Liver (tissue), 9 donors: Measurements from ENCODE around the gene PPM1A. TPM values are rescaled to one million over a fixed set of nuclear protein-coding genes. Genes with fewer than 3 reads are reported as not detected.

Experiments
- DNase-seq: peaks from one replicate; pipeline ENCODE4 v3.0.0-alpha.2; 2017; ENCODE audit warnings: low spot score
- H3K27ac ChIP-seq, 2 donors: one replicate each; pipeline ENCODE4 v1.7.0; 2013; ENCODE audit warnings: inconsistent platforms in 2 of 2, low read length in 2 of 2, control low read depth in 1 of 2, low read depth in 1 of 2, mild to moderate bottlenecking in 1 of 2
- H3K27me3 ChIP-seq, 4 donors: one replicate each; pipeline versions ENCODE4 v1.6.1 to v1.7.0; 2013; ENCODE audit warnings: low read length in 3 of 4, inconsistent platforms in 1 of 4, mild to moderate bottlenecking in 1 of 4, moderate library complexity in 1 of 4; ENCODE audit not compliant: control insufficient read depth in 4 of 4, insufficient read depth in 4 of 4
- H3K36me3 ChIP-seq, 4 donors: one replicate each; pipeline versions ENCODE4 v1.6.1 to v1.7.0; 2013; ENCODE audit warnings: low read length in 3 of 4, mild to moderate bottlenecking in 3 of 4, low read depth in 1 of 4, moderate library complexity in 1 of 4; ENCODE audit not compliant: control insufficient read depth in 4 of 4, insufficient read depth in 3 of 4
- H3K4me1 ChIP-seq, 4 donors: one replicate each; pipeline versions ENCODE4 v1.6.1 to v1.7.0; 2013; ENCODE audit warnings: low read length in 3 of 4, mild to moderate bottlenecking in 3 of 4, moderate library complexity in 1 of 4; ENCODE audit not compliant: control insufficient read depth in 4 of 4, insufficient read depth in 4 of 4
- H3K4me3 ChIP-seq, 3 donors: one replicate each; pipeline versions ENCODE4 v1.6.1 to v1.7.0; 2013; ENCODE audit warnings: low read length in 3 of 3, control low read depth in 1 of 3, low read depth in 1 of 3, mild to moderate bottlenecking in 1 of 3
- H3K9ac ChIP-seq, 2 donors: one replicate each; pipeline ENCODE4 v1.7.0; 2013; ENCODE audit warnings: low read length in 2 of 2, mild to moderate bottlenecking in 2 of 2, moderate library complexity in 2 of 2, control low read depth in 1 of 2, low read depth in 1 of 2
- H3K9me3 ChIP-seq, 4 donors: one replicate each; pipeline versions ENCODE4 v1.6.1 to v1.7.0; 2013; ENCODE audit warnings: low read length in 3 of 4; ENCODE audit not compliant: control insufficient read depth in 4 of 4
- EGR1 ChIP-seq, 2 donors: IDR thresholded peaks; 2 replicates each; pipeline ENCODE4 v1.6.1; 2016 to 2018; ENCODE audit warnings: antibody characterized with exemption in 2 of 2, low read depth in 2 of 2
- FOXA1 ChIP-seq: IDR thresholded peaks from 2 replicates; pipeline ENCODE4 v1.6.1; 2016; ENCODE audit warnings: antibody characterized with exemption
- FOXA2 ChIP-seq: IDR thresholded peaks from 2 replicates; pipeline ENCODE4 v1.6.1; 2016; ENCODE audit warnings: antibody characterized with exemption
- GABPA ChIP-seq, 2 donors: IDR thresholded peaks in 1 of 2; conservative IDR thresholded peaks in 1 of 2; 2 replicates each; pipeline ENCODE4 v1.6.1; 2016; ENCODE audit warnings: antibody characterized with exemption in 2 of 2, mild to moderate bottlenecking in 1 of 2, moderate library complexity in 1 of 2
- HNF4A ChIP-seq, 2 donors: conservative IDR thresholded peaks; 2 replicates each; pipeline ENCODE4 v1.6.1; 2016; ENCODE audit warnings: antibody characterized with exemption in 2 of 2, mild to moderate bottlenecking in 2 of 2
- HNF4G ChIP-seq: IDR thresholded peaks from 2 replicates; pipeline ENCODE4 v1.6.1; 2016; ENCODE audit warnings: antibody characterized with exemption
- JUND ChIP-seq, 2 donors: IDR thresholded peaks; 2 replicates each; pipeline ENCODE4 v1.6.1; 2016; ENCODE audit warnings: antibody characterized with exemption in 2 of 2
- RAD21 ChIP-seq, 2 donors: IDR thresholded peaks; 2 replicates each; pipeline ENCODE4 v1.6.1; 2016; ENCODE audit warnings: antibody characterized with exemption in 2 of 2, mild to moderate bottlenecking in 2 of 2
- RXRA ChIP-seq, 2 donors: IDR thresholded peaks; 2 replicates each; pipeline ENCODE4 v1.6.1; 2017 to 2018; ENCODE audit warnings: antibody characterized with exemption in 2 of 2, mild to moderate bottlenecking in 1 of 2
- SP1 ChIP-seq: IDR thresholded peaks from 2 replicates; pipeline ENCODE4 v1.6.1; 2018; ENCODE audit warnings: antibody characterized with exemption, mild to moderate bottlenecking
- TAF1 ChIP-seq: conservative IDR thresholded peaks from 2 replicates; pipeline ENCODE4 v1.6.1; 2016; ENCODE audit warnings: antibody characterized with exemption, mild to moderate bottlenecking
- YY1 ChIP-seq: IDR thresholded peaks from 2 replicates; pipeline ENCODE4 v1.6.1; 2016; ENCODE audit warnings: antibody characterized with exemption, mild to moderate bottlenecking
- WGBS: extraction: QIAGEN DNeasy Blood & Tissue Kit; methylation state at CpG from one replicate; pipeline ENCODE4 v1.1.7; 2013; 5-methylcytosine and 5-hydroxymethylcytosine counted together
- polyA plus RNA-seq, 2 donors: library from polyadenylated mRNA; stranded (reverse) in 1 of 2; unstranded in 1 of 2; fragments of 200-250 nt in 1 of 2; fragments of >200 nt in 1 of 2; fragmentation: Nextera tagmentation in 1 of 2; extraction: Ambion mirVana in 1 of 2; gene quantifications; one replicate each; pipeline versions ENCODE4 v1.2.1 to v1.2.3, GENCODE V29; 2013 to 2015
- total RNA-seq, 2 donors: library from RNA; depleted of rRNA; stranded (reverse); fragments of >200 nt; gene quantifications; one replicate each; pipeline ENCODE4 v1.2.3, GENCODE V29; 2014
- TF ChIP-seq, protein P1 (sequence below): IDR thresholded peaks from 2 replicates; pipeline ENCODE4 v1.6.1; 2016; ENCODE audit warnings: antibody characterized with exemption
- TF ChIP-seq, protein P2 (sequence below): fragments of 150-350 bp; IDR thresholded peaks from 2 replicates; pipeline ENCODE4 v1.5.1; 2017; ENCODE audit warnings: improper control_type of control experiment, low read depth, low read length; ENCODE audit not compliant: missing input control
- TF ChIP-seq, protein P3 (sequence below): IDR thresholded peaks from 2 replicates; pipeline ENCODE4 v1.6.1; 2016; ENCODE audit warnings: antibody characterized with exemption, mild to moderate bottlenecking
- TF ChIP-seq, protein P4 (sequence below): IDR thresholded peaks from 2 replicates; pipeline ENCODE4 v1.6.1; 2016; ENCODE audit warnings: antibody characterized with exemption
- TF ChIP-seq, protein P5 (sequence below): IDR thresholded peaks from 2 replicates; pipeline ENCODE4 v1.6.1; 2016; ENCODE audit warnings: antibody characterized with exemption
- donor health status: healthy.
- donor health status: healthy.
- donor health status: healthy.
- donor health status: healthy.
- donor health status: healthy.

PPM1A gene
- total and polyA plus RNA-seq, 4 donors: 23.0 to 43.2 (median 29.5) TPM

DNA sequence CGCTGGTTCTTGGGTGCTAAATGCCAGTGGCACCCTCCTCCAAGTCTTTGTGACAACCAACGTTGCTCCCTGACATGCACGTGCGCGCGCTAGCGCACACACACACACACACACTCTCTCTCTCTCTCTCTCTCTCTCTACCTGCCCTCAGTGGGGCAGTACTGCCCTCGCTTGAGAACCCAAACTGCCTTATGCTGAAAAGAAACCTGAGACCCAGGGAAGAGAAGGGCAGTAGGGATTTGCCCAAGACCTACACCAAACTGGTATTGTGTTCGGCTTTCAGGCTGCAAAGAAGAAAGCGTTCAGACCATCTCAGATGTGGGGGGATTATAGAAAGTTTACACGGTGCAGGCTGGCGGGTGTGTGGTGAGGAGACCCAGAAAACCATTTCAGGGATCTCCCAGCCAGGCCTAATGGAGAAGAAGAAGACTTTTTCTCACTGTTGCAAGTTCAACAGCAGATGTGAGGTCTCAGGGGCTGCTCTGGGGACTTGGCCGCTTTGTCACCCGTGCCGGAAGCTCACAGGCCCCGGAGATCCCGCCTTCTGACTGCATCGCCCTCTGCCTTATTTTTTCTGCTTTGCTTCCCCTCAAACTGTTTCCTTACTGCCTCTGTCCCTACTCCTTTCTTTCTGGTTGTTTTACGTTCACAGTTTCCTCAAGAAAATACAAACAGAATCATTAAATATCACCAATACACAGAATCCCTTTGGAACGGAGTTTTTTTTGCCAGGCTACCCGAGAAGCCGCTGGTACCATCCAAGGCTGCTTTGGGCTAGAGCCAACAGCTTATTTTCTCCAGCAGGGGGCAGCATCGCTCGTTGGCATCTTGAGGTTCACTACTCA, 82.4 kb downstream of the PPM1A start:
- H3K27ac ChIP-seq: peak overlapping the region in 1 of 2 donors; percentile 36
- H3K9ac ChIP-seq: peak overlapping the region; percentile 23 to 83
- H3K9me3 ChIP-seq: no peaks in the 10 kb centered on the region
- DNase-seq: peak; percentile 83
- TF ChIP-seq RAD21 (IDR thresholded peaks at IDR 0.05) (peak; percentile 65 to 72), HNF4A (conservative IDR thresholded peaks at IDR 0.05) (peak in 1 of 2 donors; percentile 31), FOXA1 (no peak), SP1 (no peak), HNF4G (no peak), YY1 (peak; percentile 53), GABPA (IDR thresholded peaks at IDR 0.05 in 1 of 2, conservative IDR thresholded peaks at IDR 0.05 in 1 of 2) (peak in 1 of 2 donors; percentile 38), EGR1 (IDR thresholded peaks at IDR 0.05; ENCODE audit: low read depth in 2 of 2) (no peak), JUND (IDR thresholded peaks at IDR 0.05) (no peak), FOXA2 (no peak), TAF1 (no peak), RXRA (IDR thresholded peaks at IDR 0.05) (peak; percentile 36 to 42)
- TF ChIP-seq, protein P1, sequence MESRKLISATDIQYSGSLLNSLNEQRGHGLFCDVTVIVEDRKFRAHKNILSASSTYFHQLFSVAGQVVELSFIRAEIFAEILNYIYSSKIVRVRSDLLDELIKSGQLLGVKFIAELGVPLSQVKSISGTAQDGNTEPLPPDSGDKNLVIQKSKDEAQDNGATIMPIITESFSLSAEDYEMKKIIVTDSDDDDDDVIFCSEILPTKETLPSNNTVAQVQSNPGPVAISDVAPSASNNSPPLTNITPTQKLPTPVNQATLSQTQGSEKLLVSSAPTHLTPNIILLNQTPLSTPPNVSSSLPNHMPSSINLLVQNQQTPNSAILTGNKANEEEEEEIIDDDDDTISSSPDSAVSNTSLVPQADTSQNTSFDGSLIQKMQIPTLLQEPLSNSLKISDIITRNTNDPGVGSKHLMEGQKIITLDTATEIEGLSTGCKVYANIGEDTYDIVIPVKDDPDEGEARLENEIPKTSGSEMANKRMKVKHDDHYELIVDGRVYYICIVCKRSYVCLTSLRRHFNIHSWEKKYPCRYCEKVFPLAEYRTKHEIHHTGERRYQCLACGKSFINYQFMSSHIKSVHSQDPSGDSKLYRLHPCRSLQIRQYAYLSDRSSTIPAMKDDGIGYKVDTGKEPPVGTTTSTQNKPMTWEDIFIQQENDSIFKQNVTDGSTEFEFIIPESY: peak; percentile 9
- TF ChIP-seq, protein P2, sequence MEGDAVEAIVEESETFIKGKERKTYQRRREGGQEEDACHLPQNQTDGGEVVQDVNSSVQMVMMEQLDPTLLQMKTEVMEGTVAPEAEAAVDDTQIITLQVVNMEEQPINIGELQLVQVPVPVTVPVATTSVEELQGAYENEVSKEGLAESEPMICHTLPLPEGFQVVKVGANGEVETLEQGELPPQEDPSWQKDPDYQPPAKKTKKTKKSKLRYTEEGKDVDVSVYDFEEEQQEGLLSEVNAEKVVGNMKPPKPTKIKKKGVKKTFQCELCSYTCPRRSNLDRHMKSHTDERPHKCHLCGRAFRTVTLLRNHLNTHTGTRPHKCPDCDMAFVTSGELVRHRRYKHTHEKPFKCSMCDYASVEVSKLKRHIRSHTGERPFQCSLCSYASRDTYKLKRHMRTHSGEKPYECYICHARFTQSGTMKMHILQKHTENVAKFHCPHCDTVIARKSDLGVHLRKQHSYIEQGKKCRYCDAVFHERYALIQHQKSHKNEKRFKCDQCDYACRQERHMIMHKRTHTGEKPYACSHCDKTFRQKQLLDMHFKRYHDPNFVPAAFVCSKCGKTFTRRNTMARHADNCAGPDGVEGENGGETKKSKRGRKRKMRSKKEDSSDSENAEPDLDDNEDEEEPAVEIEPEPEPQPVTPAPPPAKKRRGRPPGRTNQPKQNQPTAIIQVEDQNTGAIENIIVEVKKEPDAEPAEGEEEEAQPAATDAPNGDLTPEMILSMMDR: peak; percentile 70
- TF ChIP-seq, protein P3, sequence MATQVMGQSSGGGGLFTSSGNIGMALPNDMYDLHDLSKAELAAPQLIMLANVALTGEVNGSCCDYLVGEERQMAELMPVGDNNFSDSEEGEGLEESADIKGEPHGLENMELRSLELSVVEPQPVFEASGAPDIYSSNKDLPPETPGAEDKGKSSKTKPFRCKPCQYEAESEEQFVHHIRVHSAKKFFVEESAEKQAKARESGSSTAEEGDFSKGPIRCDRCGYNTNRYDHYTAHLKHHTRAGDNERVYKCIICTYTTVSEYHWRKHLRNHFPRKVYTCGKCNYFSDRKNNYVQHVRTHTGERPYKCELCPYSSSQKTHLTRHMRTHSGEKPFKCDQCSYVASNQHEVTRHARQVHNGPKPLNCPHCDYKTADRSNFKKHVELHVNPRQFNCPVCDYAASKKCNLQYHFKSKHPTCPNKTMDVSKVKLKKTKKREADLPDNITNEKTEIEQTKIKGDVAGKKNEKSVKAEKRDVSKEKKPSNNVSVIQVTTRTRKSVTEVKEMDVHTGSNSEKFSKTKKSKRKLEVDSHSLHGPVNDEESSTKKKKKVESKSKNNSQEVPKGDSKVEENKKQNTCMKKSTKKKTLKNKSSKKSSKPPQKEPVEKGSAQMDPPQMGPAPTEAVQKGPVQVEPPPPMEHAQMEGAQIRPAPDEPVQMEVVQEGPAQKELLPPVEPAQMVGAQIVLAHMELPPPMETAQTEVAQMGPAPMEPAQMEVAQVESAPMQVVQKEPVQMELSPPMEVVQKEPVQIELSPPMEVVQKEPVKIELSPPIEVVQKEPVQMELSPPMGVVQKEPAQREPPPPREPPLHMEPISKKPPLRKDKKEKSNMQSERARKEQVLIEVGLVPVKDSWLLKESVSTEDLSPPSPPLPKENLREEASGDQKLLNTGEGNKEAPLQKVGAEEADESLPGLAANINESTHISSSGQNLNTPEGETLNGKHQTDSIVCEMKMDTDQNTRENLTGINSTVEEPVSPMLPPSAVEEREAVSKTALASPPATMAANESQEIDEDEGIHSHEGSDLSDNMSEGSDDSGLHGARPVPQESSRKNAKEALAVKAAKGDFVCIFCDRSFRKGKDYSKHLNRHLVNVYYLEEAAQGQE: peak; percentile 33
- TF ChIP-seq, protein P4, sequence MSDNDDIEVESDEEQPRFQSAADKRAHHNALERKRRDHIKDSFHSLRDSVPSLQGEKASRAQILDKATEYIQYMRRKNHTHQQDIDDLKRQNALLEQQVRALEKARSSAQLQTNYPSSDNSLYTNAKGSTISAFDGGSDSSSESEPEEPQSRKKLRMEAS: peak; percentile 89
- TF ChIP-seq, protein P5, sequence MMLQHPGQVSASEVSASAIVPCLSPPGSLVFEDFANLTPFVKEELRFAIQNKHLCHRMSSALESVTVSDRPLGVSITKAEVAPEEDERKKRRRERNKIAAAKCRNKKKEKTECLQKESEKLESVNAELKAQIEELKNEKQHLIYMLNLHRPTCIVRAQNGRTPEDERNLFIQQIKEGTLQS: no peak
- peak overlapping the region; percentile 55 to 76 (median 69) for H3K4me3 ChIP-seq
- WGBS: 4% methylated on average over 24 of the region's 24 CpGs
- H3K27me3 ChIP-seq: no peaks in the 10 kb centered on the region
- H3K4me1 ChIP-seq: peaks cover 0 to 13% (median 7%) of the 10 kb centered on the region in 4 donors
- no peaks in the 10 kb centered on the region for H3K36me3 ChIP-seq
